Sigmoid colon (tissue), 4 donors: Measurements from ENCODE around the gene TECRL.

Source experiments
- CTCF ChIP-seq, 4 experiments: fragments of 450-650 bp in 3 of 4; fragments of 200-600 bp in 1 of 4; IDR thresholded peaks; one replicate each; pipeline ENCODE4 v1.5.1; 2016 to 2019; ENCODE audit warnings: antibody characterized with exemption in 4 of 4, mild to moderate bottlenecking in 3 of 4, moderate library complexity in 2 of 4
- EP300 ChIP-seq, 4 donors: sonication (generic); formaldehyde crosslinking; IDR thresholded peaks; one replicate each; pipeline ENCODE4 v1.6.1; 2017; ENCODE audit warnings: antibody characterized with exemption in 4 of 4
- POLR2A ChIP-seq, 2 donors: fragments of 450-650 bp; IDR thresholded peaks; one replicate each; pipeline ENCODE4 v1.6.1; 2016; ENCODE audit warnings: antibody characterized with exemption in 2 of 2, mild to moderate bottlenecking in 2 of 2, moderate library complexity in 2 of 2

- no peak for TF ChIP-seq CTCF (IDR thresholded peaks at IDR 0.05)
- TF ChIP-seq EP300 (IDR thresholded peaks at IDR 0.05): no peak
- TF ChIP-seq POLR2A (IDR thresholded peaks at IDR 0.05): no peak
Observed at GRCh38 chr4:64385220-64385619, 24.0 kb downstream of the TECRL start.
